ENCODE measurements around the gene OR52L1.
"Not testable (repeated sequence)": the region's sequence is repeated elsewhere in the genome, so short reads cannot be mapped to it uniquely, and the experiment has no call there.

OR52L1 gene

DNA sequence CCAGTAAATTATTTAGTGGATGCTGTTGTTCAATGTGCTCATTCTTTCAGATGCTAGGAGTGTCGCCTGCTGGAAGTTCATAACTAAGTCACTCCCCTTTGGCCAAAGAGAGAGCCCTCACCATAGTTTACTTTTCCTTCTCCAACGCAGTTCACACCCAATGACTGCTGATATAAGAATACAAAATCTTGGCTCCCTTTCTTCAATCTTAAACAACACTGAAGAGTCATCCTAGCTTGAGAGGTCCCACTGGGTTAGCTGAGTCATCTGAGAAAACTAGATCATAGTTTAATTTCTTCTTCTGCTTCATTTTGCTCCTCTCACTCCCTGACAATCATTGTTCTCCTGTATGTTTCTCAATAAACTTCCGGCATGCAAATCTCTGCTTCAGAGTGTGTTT lies 5.4 kb upstream of the OR52L1 start:
- Histone ChIP-seq H3K27me3 (ENCODE audit: control insufficient read depth, insufficient read depth, low read length) (no peaks in the 10 kb centered on the region), H3K36me3 (ENCODE audit: control insufficient read depth, insufficient read depth, low read length) (no peaks in the 10 kb centered on the region), H3K4me3 (ENCODE audit: low read length) (no peak overlapping the region), H3K4me1 (ENCODE audit: control insufficient read depth, insufficient read depth, low read length) (no peaks in the 10 kb centered on the region), H3K27ac (ENCODE audit: low read depth, low read length) (no peak overlapping the region), H3K9ac (ENCODE audit: low read length) (no peak overlapping the region)

DNA sequence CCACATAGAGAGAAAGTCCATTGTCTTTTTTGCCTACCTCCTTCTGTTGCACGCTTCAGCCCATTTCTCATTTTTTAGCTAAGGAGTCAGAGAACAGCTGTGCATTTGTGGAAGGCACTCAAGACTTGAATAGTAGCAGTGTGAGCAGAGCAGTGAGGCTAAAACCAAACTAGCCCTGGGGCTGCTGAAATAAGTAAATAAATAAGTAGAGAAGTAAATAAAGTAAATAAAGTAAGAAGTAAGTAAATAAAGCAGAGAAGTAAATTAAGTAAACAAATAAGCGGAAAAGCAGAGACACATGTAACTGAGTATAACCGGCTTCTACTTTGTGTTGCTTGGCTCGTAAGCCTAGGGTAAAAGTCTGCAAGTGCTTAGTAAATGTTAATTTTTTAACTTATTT lies 2.4 kb upstream of the OR52L1 start:
- Histone ChIP-seq H3K4me1 (ENCODE audit: control insufficient read depth, insufficient read depth, low read length) (no peaks in the 10 kb centered on the region), H3K4me3 (ENCODE audit: low read length) (no peak overlapping the region), H3K27me3 (ENCODE audit: control insufficient read depth, insufficient read depth, low read length) (no peaks in the 10 kb centered on the region), H3K36me3 (ENCODE audit: control insufficient read depth, insufficient read depth, low read length) (no peaks in the 10 kb centered on the region), H3K27ac (ENCODE audit: low read depth, low read length) (no peak overlapping the region), H3K9ac (ENCODE audit: low read length) (no peak overlapping the region)

DNA sequence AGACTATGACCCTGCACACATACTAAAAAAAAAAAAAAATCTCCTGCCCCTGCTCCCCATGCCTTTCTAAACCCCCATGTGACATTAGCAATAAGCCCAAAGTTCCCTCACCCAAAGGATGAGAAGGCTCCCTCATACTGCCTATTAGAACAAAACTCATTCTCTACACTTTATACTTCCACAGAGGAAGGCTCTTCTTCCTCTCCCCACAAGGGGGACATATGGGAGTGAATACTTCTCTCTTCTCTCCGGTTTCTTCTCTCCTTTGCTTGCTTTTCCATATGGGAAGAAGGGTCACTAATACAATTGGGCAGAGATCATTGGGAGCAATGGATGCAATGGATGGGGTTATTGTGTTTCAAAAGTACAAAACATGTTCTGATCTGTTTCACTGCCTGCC lies 3.3 kb downstream of the OR52L1 start:
- Histone ChIP-seq H3K4me3 (ENCODE audit: low read length) (no peak overlapping the region), H3K27me3 (ENCODE audit: control insufficient read depth, insufficient read depth, low read length) (no peaks in the 10 kb centered on the region), H3K4me1 (ENCODE audit: control insufficient read depth, insufficient read depth, low read length) (no peaks in the 10 kb centered on the region), H3K36me3 (ENCODE audit: control insufficient read depth, insufficient read depth, low read length) (no peaks in the 10 kb centered on the region), H3K9ac (ENCODE audit: low read length) (no peak overlapping the region), H3K27ac (ENCODE audit: low read depth, low read length) (no peak overlapping the region)

DNA sequence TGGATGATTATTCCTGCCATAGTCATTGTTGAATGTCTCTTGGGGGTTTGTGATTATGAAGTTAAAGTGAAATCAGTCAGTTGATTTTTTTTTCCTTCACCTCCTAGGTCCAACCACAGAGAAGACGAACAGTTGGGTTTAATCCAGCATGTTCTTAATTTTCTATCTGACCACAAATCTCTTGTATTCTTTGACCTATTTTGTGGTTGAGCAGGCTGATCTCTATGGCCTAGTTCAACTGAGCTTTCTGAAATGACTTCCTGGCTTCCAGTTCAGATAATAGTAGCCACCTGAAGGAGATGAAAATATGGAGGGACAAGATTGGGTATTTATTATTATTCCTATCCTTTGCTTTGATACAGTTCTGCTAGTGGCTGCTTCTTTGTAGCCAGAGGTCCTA lies 13.3 kb downstream of the OR52L1 start:
- Histone ChIP-seq H3K4me3 (ENCODE audit: low read length) (no peak overlapping the region), H3K27me3 (ENCODE audit: control insufficient read depth, insufficient read depth, low read length) (no peaks in the 10 kb centered on the region), H3K9ac (ENCODE audit: low read length) (no peak overlapping the region), H3K27ac (ENCODE audit: low read depth, low read length) (no peak overlapping the region), H3K36me3 (ENCODE audit: control insufficient read depth, insufficient read depth, low read length) (no peaks in the 10 kb centered on the region), H3K4me1 (ENCODE audit: control insufficient read depth, insufficient read depth, low read length) (no peaks in the 10 kb centered on the region)

DNA sequence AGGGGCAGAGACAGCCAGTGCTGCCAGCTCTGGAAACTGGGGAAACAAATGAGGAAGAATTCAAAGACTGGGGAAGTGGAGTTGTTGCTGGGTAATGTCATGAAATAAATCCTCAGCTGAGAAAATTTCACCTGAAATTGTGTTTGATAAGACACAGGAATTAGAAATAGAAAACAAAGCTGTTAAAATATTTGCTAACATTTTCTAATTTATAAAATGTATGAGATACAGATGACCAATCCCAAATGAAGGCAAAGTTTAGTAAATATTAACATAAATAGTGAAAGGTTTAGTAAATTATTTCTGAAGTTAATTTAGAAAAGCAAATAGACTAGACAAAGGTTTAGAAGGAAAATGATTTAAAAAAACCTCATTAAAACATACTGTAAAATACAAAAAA lies 18.4 kb downstream of the OR52L1 start, which contains the start of gene OR56A5:
OR56A5 (minus strand) TSS at position 101 of the 400 bp plus-strand sequence; CDS start at position 101, 0 bp downstream.
- H3K4me3 ChIP-seq (ENCODE audit: low read length): no peak within 1 kb of the TSS
- no peak within 1 kb of the TSS for H3K27ac ChIP-seq (ENCODE audit: low read depth, low read length)
- H3K9ac ChIP-seq (ENCODE audit: low read length): no peak within 1 kb of the TSS
- no peaks in the 10 kb centered on the region for H3K27me3 ChIP-seq (ENCODE audit: control insufficient read depth, insufficient read depth, low read length)
- no peaks in the 10 kb centered on the region for H3K36me3 ChIP-seq (ENCODE audit: control insufficient read depth, insufficient read depth, low read length)
- no peaks in the 10 kb centered on the region for H3K4me1 ChIP-seq (ENCODE audit: control insufficient read depth, insufficient read depth, low read length)

DNA sequence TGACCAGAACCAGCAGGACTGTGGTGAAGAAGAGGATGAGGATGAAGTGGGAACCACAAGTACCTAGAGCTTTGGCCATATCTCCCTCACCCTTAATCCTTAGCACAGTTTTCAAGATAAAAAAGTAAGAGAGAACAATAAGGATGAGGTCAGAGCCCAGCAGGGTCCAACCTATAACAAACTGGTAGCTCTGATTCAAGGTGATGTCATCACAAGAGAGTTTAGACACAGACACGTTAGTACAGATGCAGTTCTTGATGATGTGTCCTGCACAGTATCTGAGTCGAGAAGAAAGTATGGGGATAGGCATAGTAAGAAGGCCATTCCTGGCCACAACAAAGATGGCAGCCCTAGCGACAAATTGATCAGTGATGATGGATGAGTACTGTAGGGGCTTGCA lies 19.1 kb downstream of the OR52L1 start:
- no peaks in the 10 kb centered on the region for H3K4me1 ChIP-seq (ENCODE audit: control insufficient read depth, insufficient read depth, low read length)
- no peaks in the 10 kb centered on the region for H3K27me3 ChIP-seq (ENCODE audit: control insufficient read depth, insufficient read depth, low read length)
- H3K9ac ChIP-seq (ENCODE audit: low read length): no peak overlapping the region
- no peak overlapping the region for H3K27ac ChIP-seq (ENCODE audit: low read depth, low read length)
- H3K4me3 ChIP-seq (ENCODE audit: low read length): no peak overlapping the region
- H3K36me3 ChIP-seq (ENCODE audit: control insufficient read depth, insufficient read depth, low read length): no peaks in the 10 kb centered on the region

DNA sequence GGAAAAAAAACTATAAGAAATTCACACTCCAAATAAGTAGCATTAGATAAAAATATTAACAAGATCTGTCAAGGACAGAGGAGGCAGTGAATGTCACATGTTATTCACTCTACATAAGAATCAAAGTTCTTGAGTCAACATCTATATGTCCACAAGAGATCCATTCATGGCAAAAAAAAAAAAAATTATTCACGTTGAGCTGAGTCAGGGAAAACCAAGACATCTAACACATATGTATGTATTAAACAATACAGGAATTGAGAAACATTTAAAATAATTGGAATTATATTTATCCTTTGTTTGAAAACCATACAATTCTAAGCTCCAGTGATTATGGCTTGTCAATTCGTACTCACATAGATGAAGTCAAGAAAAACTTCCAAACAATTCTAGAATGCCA lies 19.8 kb downstream of the OR52L1 start:
- no peak overlapping the region for H3K4me3 ChIP-seq (ENCODE audit: low read length)
- no peak overlapping the region for H3K9ac ChIP-seq (ENCODE audit: low read length)
- H3K27me3 ChIP-seq (ENCODE audit: control insufficient read depth, insufficient read depth, low read length): no peaks in the 10 kb centered on the region
- no peaks in the 10 kb centered on the region for H3K36me3 ChIP-seq (ENCODE audit: control insufficient read depth, insufficient read depth, low read length)
- H3K27ac ChIP-seq (ENCODE audit: low read depth, low read length): no peak overlapping the region
- no peaks in the 10 kb centered on the region for H3K4me1 ChIP-seq (ENCODE audit: control insufficient read depth, insufficient read depth, low read length)

DNA sequence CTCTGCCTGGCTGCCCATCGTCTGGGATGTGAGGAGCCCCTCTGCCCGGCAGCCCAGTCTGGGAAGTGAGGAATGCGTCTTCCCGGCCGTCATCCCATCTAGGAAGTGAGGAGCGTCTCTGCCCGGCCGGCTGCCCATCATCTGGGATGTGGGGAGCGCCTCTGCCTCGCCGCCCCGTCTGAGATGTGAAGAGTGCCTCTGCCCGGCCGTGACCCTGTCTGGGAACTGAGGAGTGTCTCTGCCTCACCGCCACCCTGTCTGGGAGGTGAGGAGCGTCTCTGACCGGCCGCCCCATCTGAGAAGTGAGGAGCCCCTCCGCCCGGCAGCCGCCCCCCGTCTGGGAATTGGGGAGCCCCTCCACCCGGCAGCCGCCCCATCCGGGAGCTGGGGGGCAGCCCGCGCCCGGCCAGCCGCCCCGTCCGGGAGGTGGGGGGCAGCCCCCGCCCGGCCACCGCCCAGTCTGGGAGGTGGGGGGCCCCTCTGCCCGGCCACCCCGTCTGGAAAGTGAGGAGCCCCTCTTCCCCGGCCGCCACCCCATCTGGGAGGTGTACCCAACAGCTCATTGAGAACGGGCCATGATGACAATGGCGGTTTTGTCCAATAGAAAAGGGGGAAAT lies 26.0 kb downstream of the OR52L1 start:
- not testable (repeated sequence) for H3K4me1 ChIP-seq (ENCODE audit: control insufficient read depth, insufficient read depth, low read length)

DNA sequence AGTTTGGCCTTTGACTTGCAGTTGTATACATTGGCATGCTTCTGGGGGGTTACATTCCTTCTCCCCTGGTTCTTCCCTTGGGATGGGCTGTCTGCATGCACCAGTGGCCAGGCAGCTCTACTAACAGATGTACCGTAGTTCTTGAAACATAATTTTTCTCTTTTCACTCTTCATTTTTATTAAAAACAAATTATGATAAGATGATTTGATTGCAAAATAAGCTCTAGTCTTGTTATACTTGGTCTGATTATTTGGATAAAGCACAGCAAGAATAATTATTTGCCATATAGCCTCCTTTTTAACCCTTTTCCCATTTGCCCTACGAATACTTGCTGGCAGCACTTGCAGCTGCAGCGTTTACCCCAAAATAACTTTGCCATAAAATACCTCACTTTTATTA lies 31.2 kb downstream of the OR52L1 start:
- Histone ChIP-seq H3K36me3 (ENCODE audit: control insufficient read depth, insufficient read depth, low read length) (no peaks in the 10 kb centered on the region), H3K4me3 (ENCODE audit: low read length) (no peak overlapping the region), H3K4me1 (ENCODE audit: control insufficient read depth, insufficient read depth, low read length) (no peaks in the 10 kb centered on the region), H3K27ac (ENCODE audit: low read depth, low read length) (no peak overlapping the region), H3K9ac (ENCODE audit: low read length) (no peak overlapping the region), H3K27me3 (ENCODE audit: control insufficient read depth, insufficient read depth, low read length) (no peaks in the 10 kb centered on the region)

More for the DNA sequence above, 26.0 kb downstream of the OR52L1 start:
- H3K27ac ChIP-seq (ENCODE audit: low read depth, low read length); H3K4me3 ChIP-seq (ENCODE audit: low read length); H3K36me3 ChIP-seq (ENCODE audit: control insufficient read depth, insufficient read depth, low read length); H3K27me3 ChIP-seq (ENCODE audit: control insufficient read depth, insufficient read depth, low read length); H3K9ac ChIP-seq (ENCODE audit: low read length): not testable (repeated sequence)

DNA sequence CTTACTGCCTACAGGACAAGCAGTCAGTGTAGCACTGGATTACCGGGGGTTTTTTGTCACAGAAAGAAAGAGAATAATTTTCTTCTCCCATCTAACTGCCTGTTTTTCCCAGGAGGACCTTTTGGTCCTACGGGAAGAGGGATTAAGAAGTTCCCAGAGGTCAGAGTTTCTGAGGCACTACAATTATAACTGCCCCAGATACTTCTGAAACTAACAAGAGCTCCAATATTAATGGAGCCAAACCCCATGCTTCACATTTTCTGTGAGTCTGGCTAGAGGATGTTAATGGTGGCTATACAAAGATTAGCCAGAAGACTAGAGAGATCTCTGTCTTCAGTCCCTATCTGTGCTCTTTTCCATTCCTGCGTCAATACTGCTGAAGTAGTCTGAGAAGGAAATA lies 44.8 kb downstream of the OR52L1 start, which contains the start of gene OR56A3:
OR56A3 (plus strand) TSS at position 301 of the 400 bp plus-strand sequence. CDS start 5,096 bp downstream, outside the sequence.
- Histone ChIP-seq H3K4me1 (ENCODE audit: control insufficient read depth, insufficient read depth, low read length) (no peaks in the 10 kb centered on the region), H3K27ac (ENCODE audit: low read depth, low read length) (no peak within 1 kb of the TSS), H3K27me3 (ENCODE audit: control insufficient read depth, insufficient read depth, low read length) (no peaks in the 10 kb centered on the region), H3K4me3 (ENCODE audit: low read length) (no peak within 1 kb of the TSS), H3K9ac (ENCODE audit: low read length) (no peak within 1 kb of the TSS), H3K36me3 (ENCODE audit: control insufficient read depth, insufficient read depth, low read length) (no peaks in the 10 kb centered on the region)

DNA sequence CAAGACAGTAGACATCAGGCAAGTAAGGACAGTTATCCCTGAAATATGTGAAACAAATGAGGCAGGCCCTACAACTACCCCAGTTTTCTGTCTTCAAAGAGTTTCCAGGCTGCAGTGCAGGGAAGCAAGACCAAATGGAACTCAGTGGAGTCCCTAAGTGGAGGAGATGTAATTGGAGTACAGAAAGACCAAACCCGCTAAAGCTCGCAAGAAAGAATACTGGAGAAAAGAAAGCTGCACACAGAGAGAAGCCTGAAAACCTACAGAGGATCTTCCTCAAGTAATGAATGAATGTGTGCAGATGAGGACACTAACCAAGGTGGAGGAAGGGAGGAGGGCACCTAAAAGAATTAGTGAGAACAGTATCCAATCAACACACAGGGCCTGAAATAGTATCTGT lies 46.0 kb downstream of the OR52L1 start:
- Histone ChIP-seq H3K27ac (ENCODE audit: low read depth, low read length) (no peak overlapping the region), H3K4me1 (ENCODE audit: control insufficient read depth, insufficient read depth, low read length) (no peaks in the 10 kb centered on the region), H3K9ac (ENCODE audit: low read length) (no peak overlapping the region), H3K4me3 (ENCODE audit: low read length) (no peak overlapping the region), H3K36me3 (ENCODE audit: control insufficient read depth, insufficient read depth, low read length) (no peaks in the 10 kb centered on the region), H3K27me3 (ENCODE audit: control insufficient read depth, insufficient read depth, low read length) (no peaks in the 10 kb centered on the region)

DNA sequence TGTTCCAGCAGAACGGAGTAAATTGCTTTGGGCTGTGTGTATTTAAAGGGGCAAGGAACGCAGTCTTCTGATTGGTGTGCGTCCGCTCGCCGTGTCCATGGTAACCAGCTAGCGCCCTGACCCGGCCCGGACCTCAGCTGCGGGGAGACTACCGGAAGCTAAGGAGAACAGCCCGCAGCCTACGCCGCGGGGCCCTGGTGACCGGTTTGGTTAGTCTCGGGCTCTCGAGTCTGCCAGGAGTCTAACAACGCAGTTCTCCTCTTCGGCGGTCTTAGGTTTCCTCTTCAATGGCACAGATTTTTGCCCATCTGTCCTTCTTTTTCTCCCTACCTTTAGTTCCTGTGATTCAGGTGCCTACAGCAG lies 48.2 kb downstream of the OR52L1 start:
- no peaks in the 10 kb centered on the region for H3K4me1 ChIP-seq (ENCODE audit: control insufficient read depth, insufficient read depth, low read length)
- H3K4me3 ChIP-seq (ENCODE audit: low read length): no peak overlapping the region
- H3K9ac ChIP-seq (ENCODE audit: low read length): no peak overlapping the region
- H3K36me3 ChIP-seq (ENCODE audit: control insufficient read depth, insufficient read depth, low read length): no peaks in the 10 kb centered on the region
- H3K27ac ChIP-seq (ENCODE audit: low read depth, low read length): no peak overlapping the region
- H3K27me3 ChIP-seq (ENCODE audit: control insufficient read depth, insufficient read depth, low read length): no peaks in the 10 kb centered on the region

DNA sequence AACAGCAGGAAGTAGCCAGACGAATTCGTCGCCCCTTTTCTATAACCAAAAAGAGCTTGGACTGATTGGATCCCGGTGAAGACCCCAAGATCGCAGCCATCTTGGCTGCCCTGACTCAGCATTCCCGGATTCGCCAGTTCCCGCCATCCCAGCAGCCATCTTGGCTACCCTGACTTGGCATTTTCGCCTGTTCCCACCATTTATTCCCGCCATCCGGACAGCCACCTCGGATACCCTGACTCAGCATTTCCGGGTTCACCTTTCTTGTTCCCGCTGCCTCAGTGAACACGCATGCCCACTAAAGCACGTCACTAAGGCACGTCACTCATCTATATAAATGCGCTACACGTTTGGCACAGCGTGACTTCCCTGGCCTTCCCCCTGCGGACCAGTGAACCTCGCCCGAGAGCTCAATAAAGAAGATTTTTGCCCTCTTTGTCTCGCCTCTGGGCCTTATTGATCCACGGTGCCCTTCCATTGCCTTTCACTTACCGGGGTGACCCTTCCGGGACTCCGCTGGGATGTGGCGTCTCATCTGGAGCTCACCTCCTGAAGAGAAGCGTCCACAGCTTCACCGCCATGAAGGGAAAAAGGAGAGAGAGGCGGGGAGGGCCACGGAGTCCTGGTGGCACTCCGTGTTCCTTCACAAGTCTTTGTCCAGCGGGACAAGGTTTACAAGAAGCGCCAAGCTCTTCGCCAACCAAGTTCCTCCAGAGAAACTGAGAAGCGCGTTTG lies 48.8 kb downstream of the OR52L1 start:
- Histone ChIP-seq H3K4me1 (ENCODE audit: control insufficient read depth, insufficient read depth, low read length) (no peaks in the 10 kb centered on the region), H3K27me3 (ENCODE audit: control insufficient read depth, insufficient read depth, low read length) (no peaks in the 10 kb centered on the region), H3K27ac (ENCODE audit: low read depth, low read length) (no peak overlapping the region), H3K9ac (ENCODE audit: low read length) (no peak overlapping the region), H3K36me3 (ENCODE audit: control insufficient read depth, insufficient read depth, low read length) (no peaks in the 10 kb centered on the region), H3K4me3 (ENCODE audit: low read length) (no peak overlapping the region)

Measured in rectal smooth muscle tissue (tissue), 1 donor.